Activated CD4-positive, alpha-beta T cell treated with anti-CD3 and anti-CD28 coated beads, Interleukin-2, amount 10 ng/mL, durations not matched to agents 24 days and 14 days (primary cell): ENCODE results near the gene VGLL3. TPM values are rescaled to one million over a fixed set of nuclear protein-coding genes. Genes with fewer than 3 reads are reported as not detected.

Experiments
- DNase-seq: peaks from one replicate; pipeline ENCODE4 v3.0.0; 2022
- H3K27ac Mint-ChIP-seq: one replicate; pipeline ENCODE4 v1.8.0; 2022; ENCODE audit warnings: mild to moderate bottlenecking, mixed read lengths
- H3K27me3 Mint-ChIP-seq: one replicate; pipeline ENCODE4 v1.8.0; 2022; ENCODE audit warnings: mixed read lengths
- H3K36me3 Mint-ChIP-seq: one replicate; pipeline ENCODE4 v1.8.0; 2022; ENCODE audit warnings: low read depth, mild to moderate bottlenecking, mixed read lengths
- H3K4me1 Mint-ChIP-seq: one replicate; pipeline ENCODE4 v1.8.0; 2021; ENCODE audit warnings: mixed read lengths
- H3K4me3 Mint-ChIP-seq: one replicate; pipeline ENCODE4 v1.8.0; 2022; ENCODE audit warnings: mild to moderate bottlenecking, moderate library complexity, mixed read lengths
- H3K9me3 Mint-ChIP-seq: one replicate; pipeline ENCODE4 v1.8.0; 2021; ENCODE audit warnings: mixed read lengths
- intact Hi-C: fragments of 100-400 bp; cut with micrococcal nuclease; formaldehyde crosslinking; loops from one replicate; pipeline ENCODE4 v1.15.1; 2023
- total RNA-seq: library from RNA; stranded (reverse); gene quantifications from 2 replicates; pipeline ENCODE4 v1.2.3, GENCODE V29; 2022

VGLL3 gene
- total RNA-seq, 1 donor from 2014 or later: not detected

GRCh38 chr3:86998569-86998968 lies 7.6 kb upstream of the VGLL3 start:
- no peak for DNase-seq
- intact Hi-C loops: no loop called here
- Mint-ChIP-seq H3K4me3 (no peak overlapping the region), H3K27me3 (peaks cover 3% of the 10 kb centered on the region), H3K4me1 (no peaks in the 10 kb centered on the region), H3K9me3 (no peaks in the 10 kb centered on the region), H3K27ac (no peak overlapping the region), H3K36me3 (no peaks in the 10 kb centered on the region)

- no peaks in the 10 kb centered on the region for H3K9me3 Mint-ChIP-seq
- no peaks in the 10 kb centered on the region for H3K4me1 Mint-ChIP-seq
- no peak overlapping the region for H3K4me3 Mint-ChIP-seq
- no peak for DNase-seq
- intact Hi-C loops: no loop called here
- H3K36me3 Mint-ChIP-seq: no peaks in the 10 kb centered on the region
- peaks cover 11% of the 10 kb centered on the region for H3K27me3 Mint-ChIP-seq
- no peak overlapping the region for H3K27ac Mint-ChIP-seq
Measured at GRCh38 chr3:86996261-86996955, 5.5 kb upstream of the VGLL3 start.

GRCh38 chr3:86995537-86995936 lies 4.6 kb upstream of the VGLL3 start:
- no peaks in the 10 kb centered on the region for H3K36me3 Mint-ChIP-seq
- no peak overlapping the region for H3K27ac Mint-ChIP-seq
- H3K27me3 Mint-ChIP-seq: peaks cover 14% of the 10 kb centered on the region
- DNase-seq: no peak
- intact Hi-C loops: no loop called here
- peaks cover 2% of the 10 kb centered on the region for H3K4me1 Mint-ChIP-seq
- H3K4me3 Mint-ChIP-seq: no peak overlapping the region
- no peaks in the 10 kb centered on the region for H3K9me3 Mint-ChIP-seq

GRCh38 chr3:86993704-86994103 lies 2.8 kb upstream of the VGLL3 start:
- DNase-seq: no peak
- H3K27ac Mint-ChIP-seq: no peak overlapping the region
- no peak overlapping the region for H3K4me3 Mint-ChIP-seq
- intact Hi-C loops: no loop called here
- peaks cover 2% of the 10 kb centered on the region for H3K4me1 Mint-ChIP-seq
- H3K36me3 Mint-ChIP-seq: no peaks in the 10 kb centered on the region
- H3K27me3 Mint-ChIP-seq: peaks cover 28% of the 10 kb centered on the region
- no peaks in the 10 kb centered on the region for H3K9me3 Mint-ChIP-seq

GRCh38 chr3:86991840-86992435 lies 989 bp upstream of the VGLL3 start:
- H3K4me3 Mint-ChIP-seq: no peak overlapping the region

GRCh38 chr3:86991482-86991815 lies 500 bp upstream of the VGLL3 start:
- H3K4me3 Mint-ChIP-seq: peak overlapping the region; percentile 52
- DNase-seq: no peak
- no peak overlapping the region for H3K27ac Mint-ChIP-seq
- H3K27me3 Mint-ChIP-seq: peaks cover 33% of the 10 kb centered on the region
- no peaks in the 10 kb centered on the region for H3K36me3 Mint-ChIP-seq
- peaks cover 2% of the 10 kb centered on the region for H3K4me1 Mint-ChIP-seq
- intact Hi-C loops: no loop called here
- H3K9me3 Mint-ChIP-seq: no peaks in the 10 kb centered on the region

More at GRCh38 chr3:86991840-86992435, 989 bp upstream of the VGLL3 start:
- H3K27ac Mint-ChIP-seq: no peak overlapping the region
- DNase-seq: no peak
- no peaks in the 10 kb centered on the region for H3K9me3 Mint-ChIP-seq
- H3K4me1 Mint-ChIP-seq: peaks cover 2% of the 10 kb centered on the region
- no peaks in the 10 kb centered on the region for H3K36me3 Mint-ChIP-seq
- H3K27me3 Mint-ChIP-seq: peaks cover 33% of the 10 kb centered on the region
- intact Hi-C loops: no loop called here

GRCh38 chr3:86990012-86990733 lies 776 bp downstream of the VGLL3 start:
- Mint-ChIP-seq H3K4me1 (peaks cover 2% of the 10 kb centered on the region), H3K27me3 (peaks cover 33% of the 10 kb centered on the region), H3K27ac (no peak overlapping the region), H3K9me3 (no peaks in the 10 kb centered on the region), H3K36me3 (no peaks in the 10 kb centered on the region), H3K4me3 (peak overlapping the region; percentile 6)
- intact Hi-C loops: no loop called here
- DNase-seq: no peak

GRCh38 chr3:86989611-86990010 lies 1.3 kb downstream of the VGLL3 start:
- peaks cover 30% of the 10 kb centered on the region for H3K27me3 Mint-ChIP-seq
- peak overlapping the region; percentile 6 for H3K4me3 Mint-ChIP-seq
- intact Hi-C loops: no loop called here
- no peak overlapping the region for H3K27ac Mint-ChIP-seq
- peaks cover 2% of the 10 kb centered on the region for H3K4me1 Mint-ChIP-seq
- no peaks in the 10 kb centered on the region for H3K36me3 Mint-ChIP-seq
- no peak for DNase-seq
- no peaks in the 10 kb centered on the region for H3K9me3 Mint-ChIP-seq

- H3K4me1 Mint-ChIP-seq: peaks cover 2% of the 10 kb centered on the region
- no peaks in the 10 kb centered on the region for H3K9me3 Mint-ChIP-seq
- H3K4me3 Mint-ChIP-seq: no peak overlapping the region
- intact Hi-C loops: no loop called here
- H3K27me3 Mint-ChIP-seq: peaks cover 30% of the 10 kb centered on the region
- no peaks in the 10 kb centered on the region for H3K36me3 Mint-ChIP-seq
- H3K27ac Mint-ChIP-seq: no peak overlapping the region
- DNase-seq: no peak
Measured at GRCh38 chr3:86989006-86989405, 1.9 kb downstream of the VGLL3 start.

GRCh38 chr3:86988235-86988634 lies 2.7 kb downstream of the VGLL3 start:
- intact Hi-C loops: no loop called here
- peaks cover 2% of the 10 kb centered on the region for H3K4me1 Mint-ChIP-seq
- no peaks in the 10 kb centered on the region for H3K9me3 Mint-ChIP-seq
- peaks cover 28% of the 10 kb centered on the region for H3K27me3 Mint-ChIP-seq
- H3K36me3 Mint-ChIP-seq: no peaks in the 10 kb centered on the region
- H3K4me3 Mint-ChIP-seq: no peak overlapping the region
- no peak for DNase-seq
- H3K27ac Mint-ChIP-seq: no peak overlapping the region

GRCh38 chr3:86987421-86987715 lies 3.6 kb downstream of the VGLL3 start:
- Mint-ChIP-seq H3K4me3 (no peak overlapping the region), H3K36me3 (no peaks in the 10 kb centered on the region), H3K4me1 (peaks cover 2% of the 10 kb centered on the region), H3K27ac (no peak overlapping the region), H3K27me3 (peaks cover 28% of the 10 kb centered on the region), H3K9me3 (no peaks in the 10 kb centered on the region)
- DNase-seq: no peak
- intact Hi-C loops: no loop called here

GRCh38 chr3:86986671-86987420 lies 4.1 kb downstream of the VGLL3 start:
- Mint-ChIP-seq H3K27me3 (peaks cover 23% of the 10 kb centered on the region), H3K4me1 (peaks cover 2% of the 10 kb centered on the region), H3K9me3 (no peaks in the 10 kb centered on the region), H3K27ac (no peak overlapping the region), H3K36me3 (no peaks in the 10 kb centered on the region), H3K4me3 (no peak overlapping the region)
- intact Hi-C loops: no loop called here
- no peak for DNase-seq

- intact Hi-C loops: no loop called here
- Mint-ChIP-seq H3K27ac (no peak overlapping the region), H3K36me3 (no peaks in the 10 kb centered on the region), H3K27me3 (peaks cover 19% of the 10 kb centered on the region), H3K4me3 (no peak overlapping the region), H3K4me1 (no peaks in the 10 kb centered on the region), H3K9me3 (no peaks in the 10 kb centered on the region)
- DNase-seq: no peak
Measured at GRCh38 chr3:86985181-86985826, 5.6 kb downstream of the VGLL3 start.

GRCh38 chr3:86984271-86984670 lies 6.7 kb downstream of the VGLL3 start:
- peaks cover 10% of the 10 kb centered on the region for H3K27me3 Mint-ChIP-seq
- no peak for DNase-seq
- no peak overlapping the region for H3K4me3 Mint-ChIP-seq
- no peak overlapping the region for H3K27ac Mint-ChIP-seq
- intact Hi-C loops: no loop called here
- no peaks in the 10 kb centered on the region for H3K4me1 Mint-ChIP-seq
- H3K36me3 Mint-ChIP-seq: no peaks in the 10 kb centered on the region
- no peaks in the 10 kb centered on the region for H3K9me3 Mint-ChIP-seq
